Psoas muscle (tissue), 8 donors: ENCODE measurements around the gene DNAJC9. TPM values are rescaled to one million over a fixed set of nuclear protein-coding genes. Genes with fewer than 3 reads are reported as not detected.

ENCODE experiments used
- ATAC-seq, 4 donors: fragments of 200-7000 bp; cut with Tn5 transposase; one replicate each; pipeline ENCODE4 v1.9.1; 2020; ENCODE audit warnings: moderate library complexity in 3 of 4, mild to moderate bottlenecking in 2 of 4
- DNase-seq, 2 donors: peaks; one replicate each; pipeline ENCODE4 v3.0.0-alpha.2; 2020
- H3K27ac ChIP-seq: fragments of 200-600 bp; one replicate; pipeline ENCODE4 v1.8.0; 2022
- H3K27me3 ChIP-seq, 3 donors: fragments of 200-600 bp in 1 of 3; one replicate each; pipeline versions ENCODE4 v1.6.1 to v1.8.0; 2013 to 2022; ENCODE audit warnings: low read length in 2 of 3, mild to moderate bottlenecking in 2 of 3, moderate library complexity in 1 of 3; ENCODE audit not compliant: insufficient read depth in 3 of 3
- H3K36me3 ChIP-seq, 2 donors: fragments of 200-600 bp in 1 of 2; one replicate each; pipeline versions ENCODE4 v1.6.1 to v1.8.0; 2013 to 2022; ENCODE audit warnings: low read depth in 1 of 2, mild to moderate bottlenecking in 1 of 2, moderate library complexity in 1 of 2; ENCODE audit not compliant: insufficient read depth in 1 of 2
- H3K4me1 ChIP-seq: fragments of 200-600 bp; one replicate; pipeline ENCODE4 v1.8.0; 2022
- H3K4me3 ChIP-seq: fragments of 200-600 bp; one replicate; pipeline ENCODE4 v1.8.0; 2022; ENCODE audit warnings: mild to moderate bottlenecking
- H3K9me3 ChIP-seq: fragments of 200-600 bp; one replicate; pipeline ENCODE4 v1.8.0; 2022
- CTCF ChIP-seq: fragments of 200-600 bp; IDR thresholded peaks from one replicate; pipeline ENCODE4 v1.8.0; 2022; ENCODE audit warnings: antibody characterized with exemption
- WGBS, 3 donors: extraction: QIAGEN DNeasy Blood & Tissue Kit; methylation state at CpG; one replicate each; pipeline versions ENCODE4 v1.1.6 to v1.1.7; 2013; 5-methylcytosine and 5-hydroxymethylcytosine counted together
- intact Hi-C, 2 donors: fragments of 100-400 bp; cut with DNase I; formaldehyde crosslinking; loops; one replicate each; pipeline versions ENCODE4 v1.11.0 to v1.14.2; 2022
- polyA plus RNA-seq, 3 donors: library from polyadenylated mRNA; stranded (reverse); fragments of 200-250 nt; gene quantifications; one replicate each; pipeline ENCODE4 v1.2.3, GENCODE V29; 2013
- total RNA-seq, 4 donors: library from RNA; stranded (reverse); fragmentation: NEBNext Ultra II Directional in 2 of 4; extraction: Animal tissue kit (Norgen Biotek cat#: 25700) in 2 of 4; gene quantifications; one replicate each; pipeline versions ENCODE4 v1.2.1 to v1.2.4, GENCODE V29; 2021 to 2023
- donor health status: healthy with polysubstance abuse.
- donor health status: DM: no; HTN: no; CAD: no; lungs with moderate emphysema.
- donor health status: Bipolar disorder and iron deficiency.
- donor health status: healthy.
- donor health status: DM: yes; HTN: yes; CAD: no.
- donor health status: DM: no; HTN: no; CAD: no.
- donor health status: DM: no; HTN: no; CAD: no.
- donor health status: DM: yes; HTN: yes; CAD: no.

DNAJC9 gene
- total and polyA plus RNA-seq, 7 donors = 6.3 to 16.6 (median 9.3) TPM

GRCh38 chr10:73215749-73216148 is 31.3 kb downstream of the DNAJC9 start:
- ATAC-seq = no peak
- Histone ChIP-seq H3K27ac (no peak overlapping the region), H3K27me3 (no peaks in the 10 kb centered on the region), H3K36me3 (peaks cover 2 to 65% of the 10 kb centered on the region in 2 donors), H3K9me3 (no peaks in the 10 kb centered on the region), H3K4me3 (no peak overlapping the region), H3K4me1 (no peaks in the 10 kb centered on the region)
- intact Hi-C loops = no loop called here
- DNase-seq = no peak
- WGBS, 3 donors = 94 to 100% (median 99%) methylated on average over 1 of the region's 1 CpG
- no peak for TF ChIP-seq CTCF

GRCh38 chr10:73211106-73211811 is 35.8 kb downstream of the DNAJC9 start:
- Histone ChIP-seq H3K4me3 (no peak overlapping the region), H3K4me1 (no peaks in the 10 kb centered on the region), H3K36me3 (peaks cover 3 to 48% of the 10 kb centered on the region in 2 donors), H3K9me3 (no peaks in the 10 kb centered on the region), H3K27ac (no peak overlapping the region), H3K27me3 (no peaks in the 10 kb centered on the region)
- DNase-seq (no peak), ATAC-seq (no peak)
- TF ChIP-seq CTCF = no peak
- intact Hi-C loops = no loop called here
- 72 to 83% (median 74%) methylated on average over 4 of the region's 4 CpGs for WGBS, 3 donors

GRCh38 chr10:73210395-73211105 is 36.5 kb downstream of the DNAJC9 start:
- Histone ChIP-seq H3K4me3 (no peak overlapping the region), H3K27ac (no peak overlapping the region), H3K9me3 (no peaks in the 10 kb centered on the region), H3K4me1 (no peaks in the 10 kb centered on the region), H3K27me3 (no peaks in the 10 kb centered on the region), H3K36me3 (peaks cover 3 to 46% of the 10 kb centered on the region in 2 donors)
- TF ChIP-seq CTCF = no peak
- 96 to 98% (median 96%) methylated on average over 3 of the region's 3 CpGs for WGBS, 3 donors
- ATAC-seq = no peak
- intact Hi-C loops = no loop called here
- no peak for DNase-seq

GRCh38 chr10:73209705-73210104 is 37.4 kb downstream of the DNAJC9 start:
- peaks cover 3 to 46% of the 10 kb centered on the region in 2 donors for H3K36me3 ChIP-seq
- no peak overlapping the region for H3K4me3 ChIP-seq
- no peak overlapping the region for H3K27ac ChIP-seq
- H3K27me3 ChIP-seq = no peaks in the 10 kb centered on the region
- ATAC-seq = no peak
- no peaks in the 10 kb centered on the region for H3K4me1 ChIP-seq
- DNase-seq = no peak
- H3K9me3 ChIP-seq = no peaks in the 10 kb centered on the region
- TF ChIP-seq CTCF = no peak
- WGBS, 3 donors = 43 to 69% (median 66%) methylated on average over 1 of the region's 1 CpG
- intact Hi-C loops = no loop called here
